ENCODE results near the gene EBF3. TPM values are rescaled to one million over a fixed set of nuclear protein-coding genes. Genes with fewer than 3 reads are reported as not detected.

The EBF3 gene
- total and polyA plus RNA-seq, 10 donors: 0.02 to 0.20 (median 0.13) TPM; not detected in 6

- Histone ChIP-seq H3K9me3 (no peaks in the 10 kb centered on the region), H3K27ac (no peak overlapping the region), H3K27me3 (replicated peaks in 1 of 7) (peaks cover 0 to 31% (median 0%) of the 10 kb centered on the region in 7 donors), H3K4me3 (no peak overlapping the region), H3K36me3 (no peaks in the 10 kb centered on the region), H3K4me1 (no peaks in the 10 kb centered on the region)
- WGBS, 5 donors: 79 to 92% (median 89%) methylated on average over 9 to 10 of the region's 10 CpGs
- intact Hi-C loops (cut with DNase I; ENCODE audit: low total_unique reads): no loop called here
- no peak for DNase-seq
- TF ChIP-seq CTCF (IDR thresholded peaks at IDR 0.05 in 8 of 11, conservative IDR thresholded peaks at IDR 0.05 in 3 of 11) (no peak), POLR2AphosphoS5 (IDR thresholded peaks at IDR 0.05) (no peak), POLR2A (IDR thresholded peaks at IDR 0.05) (no peak)
Observed at GRCh38 chr10:129910861-129911260, 53.2 kb downstream of the EBF3 start.

GRCh38 chr10:129909531-129910256, 54.4 kb downstream of the EBF3 start:
- WGBS, 5 donors: 91 to 95% (median 92%) methylated on average over 15 to 28 of the region's 28 CpGs
- TF ChIP-seq CTCF (IDR thresholded peaks at IDR 0.05 in 8 of 11, conservative IDR thresholded peaks at IDR 0.05 in 3 of 11) (no peak), POLR2A (IDR thresholded peaks at IDR 0.05) (no peak), POLR2AphosphoS5 (IDR thresholded peaks at IDR 0.05) (no peak)
- H3K36me3 ChIP-seq: no peaks in the 10 kb centered on the region
- DNase-seq: no peak
- no peak overlapping the region for H3K4me3 ChIP-seq
- peaks cover 0 to 35% (median 0%) of the 10 kb centered on the region in 7 donors for H3K27me3 ChIP-seq (replicated peaks in 1 of 7)
- no peaks in the 10 kb centered on the region for H3K9me3 ChIP-seq
- intact Hi-C loops (cut with DNase I; ENCODE audit: low total_unique reads): no loop called here
- no peak overlapping the region for H3K27ac ChIP-seq
- H3K4me1 ChIP-seq: no peaks in the 10 kb centered on the region

- H3K9me3 ChIP-seq: no peaks in the 10 kb centered on the region
- TF ChIP-seq POLR2A (IDR thresholded peaks at IDR 0.05) (no peak), CTCF (IDR thresholded peaks at IDR 0.05 in 8 of 11, conservative IDR thresholded peaks at IDR 0.05 in 3 of 11) (no peak), POLR2AphosphoS5 (IDR thresholded peaks at IDR 0.05) (no peak)
- H3K4me3 ChIP-seq: no peak overlapping the region
- peaks cover 0 to 29% (median 0%) of the 10 kb centered on the region in 7 donors for H3K27me3 ChIP-seq (replicated peaks in 1 of 7)
- DNase-seq: no peak
- H3K36me3 ChIP-seq: no peaks in the 10 kb centered on the region
- WGBS, 5 donors: 58 to 69% (median 62%) methylated on average over 3 of the region's 3 CpGs; no CpG with 5 or more reads in 1 of the 5 donors
- no peak overlapping the region for H3K27ac ChIP-seq
- intact Hi-C loops (cut with DNase I; ENCODE audit: low total_unique reads): no loop called here
- H3K4me1 ChIP-seq: no peaks in the 10 kb centered on the region
Observed at GRCh38 chr10:129909080-129909479, 55.0 kb downstream of the EBF3 start.

GRCh38 chr10:129908406-129908805, 55.7 kb downstream of the EBF3 start:
- intact Hi-C loops (cut with DNase I; ENCODE audit: low total_unique reads): no loop called here

More at GRCh38 chr10:129908406-129908805, 55.7 kb downstream of the EBF3 start:
- H3K9me3 ChIP-seq: no peaks in the 10 kb centered on the region
- no peaks in the 10 kb centered on the region for H3K36me3 ChIP-seq
- H3K27me3 ChIP-seq (replicated peaks in 1 of 7): peaks cover 0 to 27% (median 0%) of the 10 kb centered on the region in 7 donors
- WGBS, 5 donors: 92 to 97% (median 95%) methylated on average over 15 of the region's 15 CpGs
- TF ChIP-seq POLR2AphosphoS5 (IDR thresholded peaks at IDR 0.05): no peak
- TF ChIP-seq POLR2A (IDR thresholded peaks at IDR 0.05): no peak
- no peak for TF ChIP-seq CTCF (IDR thresholded peaks at IDR 0.05 in 8 of 11, conservative IDR thresholded peaks at IDR 0.05 in 3 of 11)
- no peak for DNase-seq
- H3K4me3 ChIP-seq: no peak overlapping the region
- no peak overlapping the region for H3K27ac ChIP-seq
- H3K4me1 ChIP-seq: no peaks in the 10 kb centered on the region
